SU-DHL-6 (cell line): ENCODE measurements around the gene POLN.
A peak's percentile ranks its signal among the peaks of the same experiment; 100 is the strongest.

Experiments used
- H2AFZ ChIP-seq: fragments of 200-600 bp; sonication (generic); 2 replicates; pipeline ENCODE4 v1.6.1; 2014; ENCODE audit warnings: low read depth, mild to moderate bottlenecking, moderate library complexity, mixed read lengths, antibody characterized with exemption, low read length; ENCODE audit not compliant: severe bottlenecking
- H3F3A ChIP-seq: fragments of 200-600 bp; shearing (Covaris generic); 2 replicates; pipeline ENCODE4 v1.6.0; 2016; ENCODE audit warnings: antibody characterized with exemption, mild to moderate bottlenecking; ENCODE audit not compliant: insufficient read depth
- H3K27ac ChIP-seq: fragments of 200-600 bp; sonication (generic); 2 replicates; pipeline ENCODE4 v1.5.1; 2016; ENCODE audit warnings: low read depth, mild to moderate bottlenecking, low read length, moderate library complexity, mixed read lengths
- H3K27me3 ChIP-seq: fragments of 200-600 bp; sonication (generic), shearing (Covaris generic); 2 replicates; pipeline ENCODE4 v1.6.0; 2014; ENCODE audit warnings: mild to moderate bottlenecking, low read length
- H3K36me3 ChIP-seq: fragments of 200-600 bp; sonication (generic); 2 replicates; pipeline ENCODE4 v1.6.1; 2014; ENCODE audit warnings: mild to moderate bottlenecking, low read length, mixed read lengths
- H3K4me2 ChIP-seq: fragments of 300-600, 200-600 bp; shearing (Covaris generic), sonication (generic); 2 replicates; pipeline ENCODE4 v1.6.0; 2014; ENCODE audit warnings: low read length, low read depth, mild to moderate bottlenecking; ENCODE audit not compliant: poor library complexity, severe bottlenecking
- H3K4me3 ChIP-seq: fragments of 200-600 bp; sonication (generic); 2 replicates; pipeline ENCODE4 v1.5.1; 2014; ENCODE audit warnings: antibody characterized with exemption, low read length, mild to moderate bottlenecking, mixed read lengths; ENCODE audit not compliant: insufficient read depth, poor library complexity, severe bottlenecking
- H3K79me2 ChIP-seq: fragments of 200-600 bp; sonication (generic); 2 replicates; pipeline ENCODE4 v1.6.1; 2014; ENCODE audit warnings: mild to moderate bottlenecking, low read length, moderate library complexity; ENCODE audit not compliant: insufficient read depth
- H3K9ac ChIP-seq: fragments of 200-600 bp; sonication (generic); 2 replicates; pipeline ENCODE4 v1.7.0; 2014; ENCODE audit warnings: mild to moderate bottlenecking, low read length
- H3K9me2 ChIP-seq: fragments of 200-600 bp; sonication (generic); replicated peaks from 2 replicates; pipeline ENCODE4 v1.6.1; 2014; ENCODE audit warnings: low read length; ENCODE audit not compliant: insufficient read depth
- H3K9me3 ChIP-seq: fragments of 200-600 bp; sonication (generic); 2 replicates; pipeline ENCODE4 v1.6.1; 2014; ENCODE audit warnings: low read length, mixed read lengths; ENCODE audit not compliant: insufficient read depth
- H4K20me1 ChIP-seq: fragments of 200-600 bp; sonication (generic); 2 replicates; pipeline ENCODE4 v1.6.1; 2014; ENCODE audit warnings: low read depth, mild to moderate bottlenecking, antibody characterized with exemption, low read length, moderate library complexity, mixed read lengths
- CTCF ChIP-seq: fragments of 200-600 bp; sonication (generic); IDR thresholded peaks from one replicate; pipeline ENCODE4 v1.5.1; 2017; ENCODE audit warnings: antibody characterized with exemption, mild to moderate bottlenecking, low read length, moderate library complexity; ENCODE audit not compliant: insufficient read depth, poor library complexity, severe bottlenecking
- EZH2phosphoT487 ChIP-seq: fragments of 200-600 bp; sonication (generic), shearing (Covaris generic); conservative IDR thresholded peaks from 2 replicates; pipeline ENCODE4 v1.6.1; 2018; ENCODE audit warnings: mild to moderate bottlenecking, antibody characterized with exemption, low read length, moderate library complexity, mixed read lengths

The POLN gene

GRCh38 chr4:2061186-2062131, 180.5 kb downstream of the POLN start:
- H3K79me2 ChIP-seq = no peaks in the 10 kb centered on the region
- no peak overlapping the region for H3K4me3 ChIP-seq
- H3K4me2 ChIP-seq = no peak overlapping the region
- no peaks in the 10 kb centered on the region for H3K9me3 ChIP-seq
- H3K9me2 ChIP-seq = no peaks in the 10 kb centered on the region
- no peaks in the 10 kb centered on the region for H3K27me3 ChIP-seq
- no peak overlapping the region for H3K27ac ChIP-seq
- no peaks in the 10 kb centered on the region for H3K36me3 ChIP-seq
- no peak for TF ChIP-seq EZH2phosphoT487
- TF ChIP-seq CTCF = no peak
- no peaks in the 10 kb centered on the region for H4K20me1 ChIP-seq
- no peaks in the 10 kb centered on the region for H3F3A ChIP-seq
- H2AFZ ChIP-seq = no peak overlapping the region
- no peak overlapping the region for H3K9ac ChIP-seq

- Histone ChIP-seq H3K4me2 (peak overlapping the region; percentile 44), H3K4me3 (no peak overlapping the region)
These were observed 181.2 kb downstream of the POLN start for GRCh38 chr4:2060611-2061185.

GRCh38 chr4:2059726-2060602, 182.0 kb downstream of the POLN start:
- no peak overlapping the region for H2AFZ ChIP-seq
- no peaks in the 10 kb centered on the region for H3K27me3 ChIP-seq
- no peaks in the 10 kb centered on the region for H3K36me3 ChIP-seq
- H3K79me2 ChIP-seq = no peaks in the 10 kb centered on the region
- H3F3A ChIP-seq = no peaks in the 10 kb centered on the region
- no peaks in the 10 kb centered on the region for H4K20me1 ChIP-seq
- peak overlapping the region; percentile 46 for H3K4me3 ChIP-seq
- TF ChIP-seq EZH2phosphoT487 (no peak), CTCF (no peak)
- no peak overlapping the region for H3K27ac ChIP-seq
- H3K9me2 ChIP-seq = no peaks in the 10 kb centered on the region
- H3K9ac ChIP-seq = peak overlapping the region; percentile 37; the same call in 1 of the 2 replicates
- H3K4me2 ChIP-seq = peak overlapping the region; percentile 44
- no peaks in the 10 kb centered on the region for H3K9me3 ChIP-seq

More at GRCh38 chr4:2060611-2061185, 181.2 kb downstream of the POLN start:
- H3K27me3 ChIP-seq = no peaks in the 10 kb centered on the region
- H3K79me2 ChIP-seq = no peaks in the 10 kb centered on the region
- H3K36me3 ChIP-seq = no peaks in the 10 kb centered on the region
- no peak overlapping the region for H3K27ac ChIP-seq
- no peaks in the 10 kb centered on the region for H3K9me2 ChIP-seq
- TF ChIP-seq CTCF = no peak
- H2AFZ ChIP-seq = no peak overlapping the region
- H3K9ac ChIP-seq = peak overlapping the region; percentile 37; the same call in 1 of the 2 replicates
- no peaks in the 10 kb centered on the region for H3F3A ChIP-seq
- no peaks in the 10 kb centered on the region for H3K9me3 ChIP-seq
- no peaks in the 10 kb centered on the region for H4K20me1 ChIP-seq
